COLO668 (cell line): Measurements from ENCODE around the gene SELENOV.

ENCODE experiments used
- DNase-seq: peaks from one replicate; lab custom pipeline; 2025; ENCODE audit not compliant: unreplicated experiment; lab: John Stamatoyannopoulos, UW

Gene SELENOV

DNA sequence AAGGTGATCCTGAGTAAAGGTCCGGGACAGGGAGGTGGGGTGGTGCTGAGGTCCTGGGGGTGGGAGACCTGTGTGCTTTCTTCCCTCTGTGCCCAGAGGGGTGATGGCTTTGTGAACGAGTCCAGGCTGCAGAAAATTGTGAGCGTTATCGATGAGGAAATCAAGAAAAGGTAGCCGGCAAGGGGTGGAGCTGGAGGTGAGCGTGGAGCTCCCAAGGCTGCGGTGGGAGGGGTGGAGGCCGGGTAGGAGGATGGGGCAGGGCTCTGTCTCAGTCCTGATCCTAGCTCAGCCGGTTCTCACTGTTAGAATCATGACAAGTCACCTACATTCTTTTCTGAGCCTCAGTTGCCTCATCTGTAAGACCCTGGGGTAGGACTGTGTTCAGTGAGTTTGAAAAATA lies 4.0 kb downstream of the SELENOV start:
- DNase-seq = no peak

DNA sequence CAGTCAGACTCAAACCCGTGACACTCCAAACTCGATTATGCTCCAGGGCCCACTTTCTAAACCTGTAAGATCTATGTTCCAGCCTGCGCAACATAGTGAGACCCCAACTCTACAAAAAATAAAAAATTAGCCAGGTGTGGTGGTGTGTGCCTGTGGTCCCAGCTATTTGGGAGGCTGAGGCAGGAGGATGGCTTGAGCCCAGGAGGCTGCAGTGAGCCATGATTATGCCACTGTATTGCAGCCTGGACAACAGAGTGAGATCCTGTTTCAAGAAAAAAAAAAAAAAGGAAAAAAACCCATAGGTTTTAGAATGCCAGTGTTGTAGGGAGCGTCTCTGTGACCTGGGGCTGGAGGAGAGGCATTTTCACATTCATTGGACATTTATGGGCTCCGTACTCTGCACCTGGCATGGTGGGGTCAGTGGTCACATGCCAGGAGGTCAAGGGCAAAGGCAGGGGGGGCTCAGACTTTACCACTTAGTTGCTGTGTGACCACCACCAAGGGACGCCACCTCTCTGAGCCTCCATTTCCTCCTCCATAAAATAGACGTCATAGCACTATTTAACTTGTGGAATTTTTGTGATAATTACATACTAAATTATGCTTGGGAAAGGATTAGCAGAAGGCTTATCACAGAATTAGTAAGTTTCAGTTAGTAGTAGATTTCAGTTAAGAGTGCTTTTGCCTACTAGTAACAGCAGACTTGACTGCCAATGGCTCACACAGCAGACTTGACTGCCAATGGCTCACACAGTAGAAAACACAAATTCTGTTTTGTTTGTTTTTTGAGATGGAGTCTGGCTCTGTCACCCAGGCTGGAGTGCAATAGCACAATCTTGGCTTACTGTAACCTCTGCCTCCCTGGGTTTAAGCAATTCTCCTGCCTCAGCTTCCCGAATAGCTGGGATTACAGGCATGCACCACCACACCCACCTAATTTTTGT lies 5.9 kb downstream of the SELENOV start:
- DNase-seq = no peak

DNA sequence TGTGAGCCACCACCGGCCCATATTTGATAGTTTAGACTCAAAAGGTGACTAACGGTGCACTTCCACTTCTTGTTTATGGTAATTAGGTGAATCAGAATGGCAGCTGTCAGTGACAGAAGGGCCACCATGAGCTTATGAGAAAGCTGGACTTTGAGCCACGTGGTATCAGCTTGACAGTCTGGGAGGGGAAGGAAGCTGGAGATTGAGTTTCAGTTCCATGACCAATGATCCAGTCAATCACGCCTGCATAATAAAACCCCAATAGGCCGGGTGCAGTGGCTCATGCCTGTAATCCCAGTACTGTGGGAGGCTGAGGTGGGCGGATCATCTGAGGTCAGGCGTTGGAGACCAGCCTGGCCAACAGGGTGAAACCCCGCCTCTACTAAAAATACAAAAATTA lies 9.6 kb downstream of the SELENOV start:
- no peak for DNase-seq

DNA sequence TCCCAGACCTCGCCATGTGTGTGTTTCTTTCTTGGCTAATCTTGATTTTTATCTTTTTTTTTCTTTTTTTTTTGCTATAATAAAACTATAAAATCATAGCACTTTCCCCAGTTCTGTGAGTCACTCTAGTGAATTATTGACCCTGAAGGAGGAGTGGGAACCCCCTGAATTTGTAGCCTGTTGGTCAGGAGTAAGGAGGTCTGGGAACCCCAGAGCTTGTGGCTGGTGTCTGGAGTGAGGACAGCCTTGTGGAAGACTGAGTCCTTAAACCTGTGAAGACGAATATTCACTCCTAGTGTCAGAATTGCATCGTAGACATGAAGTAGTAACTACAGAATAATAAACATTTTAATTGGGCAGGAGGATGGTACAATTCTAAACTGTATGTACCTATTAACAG lies 10.3 kb downstream of the SELENOV start:
- no peak for DNase-seq

DNA sequence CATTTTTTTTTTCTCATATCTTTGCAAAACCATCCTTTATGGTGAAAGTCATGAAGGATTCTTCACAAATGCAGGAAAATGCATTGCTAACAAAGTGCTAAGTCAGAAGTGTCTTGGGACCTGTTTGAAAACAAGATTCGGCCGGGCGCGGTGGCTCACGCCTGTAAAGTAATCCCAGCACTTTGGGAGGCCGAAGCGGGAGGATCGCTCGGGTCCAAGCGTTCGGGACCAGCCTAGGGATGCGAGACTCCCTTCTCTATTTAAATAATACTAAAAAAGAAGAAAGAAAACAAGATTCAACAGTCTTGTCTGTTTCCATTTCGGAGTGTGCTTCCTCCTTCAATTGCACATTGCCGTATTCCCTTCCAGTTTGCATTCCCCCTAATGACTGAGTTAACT lies 16.9 kb downstream of the SELENOV start:
- peak; percentile 15 for DNase-seq

DNA sequence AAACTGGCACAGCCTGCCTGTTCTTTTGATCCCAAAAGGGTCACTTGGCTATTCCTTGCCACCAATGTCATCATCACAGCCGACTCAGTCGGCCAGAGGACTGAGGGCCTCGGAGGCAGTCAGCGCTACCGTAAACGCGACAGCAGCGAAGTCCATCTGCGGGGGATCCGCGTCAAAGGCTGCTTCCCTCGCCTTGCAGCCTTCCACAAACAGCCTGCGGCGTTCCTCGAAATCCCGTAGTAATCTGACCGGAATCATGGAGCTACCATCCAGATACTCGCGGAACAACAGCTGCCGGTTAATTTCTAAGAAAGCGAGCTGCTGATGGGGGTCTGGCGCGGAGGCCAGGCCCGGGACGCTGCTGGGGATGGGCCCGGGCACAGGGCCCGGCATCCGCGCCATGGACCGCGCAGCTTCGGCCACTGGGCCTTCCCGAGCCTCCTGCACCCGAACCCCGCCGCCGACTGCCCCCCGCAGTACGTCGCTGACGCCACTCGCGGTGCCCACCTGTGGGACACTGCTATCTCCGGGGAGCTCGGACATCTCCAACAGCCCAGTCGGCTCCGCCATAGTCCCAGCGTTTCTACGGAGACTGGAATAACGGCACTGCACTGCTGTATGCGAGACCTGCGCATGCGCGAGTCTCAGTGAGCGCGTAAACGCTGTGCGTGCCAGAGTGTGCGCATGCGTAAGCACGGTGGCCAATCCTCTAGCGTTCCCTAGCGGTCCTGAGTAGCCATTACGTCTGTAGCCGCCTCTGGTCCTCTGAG lies 17.5 kb downstream of the SELENOV start, which contains the start of gene EID2B:
Gene EID2B, minus strand, starts transcription at position 620 of the 770 bp plus-strand sequence. Its CDS starts 50 bp downstream, at position 570.
- DNase-seq = peak; percentile 96

DNA sequence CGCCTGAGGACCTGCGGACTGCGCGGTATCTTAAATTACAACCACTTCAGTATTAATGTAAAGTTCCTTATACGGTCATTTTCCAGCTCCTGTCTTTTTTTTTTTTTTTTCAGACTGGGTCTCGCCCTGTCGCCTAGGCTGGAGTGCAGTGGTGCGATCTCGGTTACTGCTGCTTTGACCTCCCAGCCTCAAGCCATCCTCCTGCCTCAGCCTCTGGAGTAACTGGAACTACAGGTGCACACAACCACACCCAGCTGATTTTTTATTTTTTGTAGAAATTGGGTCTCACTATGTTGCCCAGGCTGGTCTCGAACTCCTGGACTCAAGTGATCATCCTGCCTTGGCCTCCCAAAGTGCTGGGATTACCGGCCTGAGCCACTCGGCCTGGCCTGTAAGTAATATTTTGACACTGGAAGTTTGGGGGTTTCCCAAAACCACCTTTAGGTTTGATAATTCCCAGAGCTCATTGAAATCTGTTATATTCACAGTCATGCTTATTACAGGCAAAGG lies 18.1 kb downstream of the SELENOV start:
- DNase-seq = no peak

DNA sequence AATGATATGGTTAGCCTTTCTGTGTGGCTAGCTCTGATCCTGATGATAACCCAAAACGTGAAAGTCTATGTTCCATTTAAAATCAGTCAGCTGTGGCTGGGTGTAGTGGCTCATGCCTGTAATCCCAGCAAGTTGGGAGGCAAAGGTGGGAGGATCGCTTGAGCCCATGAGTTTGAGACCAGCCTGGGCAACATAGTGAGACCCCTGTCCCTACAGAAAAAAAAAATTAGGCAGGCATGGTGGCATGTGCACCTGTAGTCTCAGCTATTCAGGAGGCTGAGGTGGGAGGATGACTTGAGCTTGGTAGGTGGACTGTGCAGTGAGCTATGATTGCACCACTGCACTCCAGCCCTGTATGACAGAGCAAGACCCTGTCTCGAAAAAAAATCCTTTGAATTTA lies 18.9 kb downstream of the SELENOV start:
- DNase-seq = no peak

DNA sequence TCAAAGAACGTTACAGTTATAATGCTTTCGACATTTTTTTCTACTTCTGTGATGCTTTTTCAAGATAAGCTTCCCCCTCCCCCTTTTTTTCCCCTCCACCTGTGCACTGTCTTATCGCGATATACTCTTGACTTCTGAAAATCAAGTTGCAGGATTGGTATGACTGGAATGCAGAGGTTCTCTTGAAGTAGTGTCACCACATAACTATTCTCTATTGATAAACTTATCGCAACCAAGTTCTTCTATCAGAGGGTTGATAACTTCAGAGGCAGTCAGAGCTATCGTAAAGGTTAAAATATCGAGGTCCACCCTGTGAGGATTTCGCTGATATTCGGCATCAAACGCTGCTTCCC lies 24.2 kb downstream of the SELENOV start:
- DNase-seq = no peak

DNA sequence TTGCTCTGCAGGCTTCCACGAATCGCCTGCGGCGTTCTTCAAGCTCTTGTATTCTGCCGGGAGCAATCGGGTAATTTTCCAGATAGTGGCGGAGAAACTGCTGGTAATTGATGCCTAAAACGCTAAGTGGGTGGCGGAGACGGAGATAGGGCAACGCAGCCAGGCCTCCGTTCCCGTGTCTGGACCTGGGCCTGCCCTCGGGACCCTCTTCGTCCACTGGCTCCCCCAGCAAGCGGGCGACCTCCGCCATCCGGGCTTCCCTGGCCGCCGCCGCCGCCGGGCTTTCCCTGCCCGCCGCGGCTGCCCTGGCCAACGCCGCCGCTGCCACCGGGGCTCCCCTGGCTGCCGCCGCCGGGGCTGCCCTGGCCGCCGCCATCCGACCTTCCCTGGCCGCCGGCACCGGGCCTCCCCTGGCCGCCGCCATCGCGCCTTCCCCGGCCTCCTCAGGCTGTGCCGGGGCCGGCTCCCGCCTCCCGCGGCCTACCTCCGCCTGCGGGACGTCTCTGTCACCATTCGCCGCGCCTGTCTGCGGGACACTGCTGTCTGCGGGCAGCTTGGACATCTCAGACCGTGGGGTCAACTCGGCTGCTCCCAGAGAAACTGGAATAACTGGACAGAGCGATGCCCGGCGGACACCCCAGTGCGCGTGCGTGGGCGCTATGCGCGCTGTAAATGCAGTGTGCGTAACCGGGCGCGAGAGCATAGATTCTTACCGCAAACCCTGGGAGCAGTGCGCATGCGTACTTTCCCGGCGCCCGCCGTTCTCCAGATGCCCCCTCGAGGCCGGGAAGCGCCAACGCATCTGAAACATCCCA lies 24.8 kb downstream of the SELENOV start, which contains the start of gene EID2:
Gene EID2, minus strand, starts transcription at position 644 of the 815 bp plus-strand sequence. Its CDS starts 82 bp downstream, at position 562.
- DNase-seq = peak; percentile 94

DNA sequence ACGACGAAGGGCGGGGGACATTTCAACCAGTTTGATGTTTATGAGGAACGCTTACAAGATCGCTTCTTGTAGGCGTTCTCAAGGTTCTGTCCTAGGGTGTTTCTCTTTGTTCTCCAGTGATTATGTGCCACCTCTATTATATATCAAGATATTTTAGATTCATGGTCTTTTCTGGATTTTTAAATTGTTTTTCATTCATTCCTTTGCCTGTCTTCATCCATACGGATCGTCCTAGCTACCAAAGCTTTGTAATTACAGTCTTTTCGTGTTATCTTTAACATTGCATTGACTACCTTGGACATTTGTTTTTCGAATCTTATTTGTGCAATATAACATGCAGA lies 25.4 kb downstream of the SELENOV start:
- no peak for DNase-seq

DNA sequence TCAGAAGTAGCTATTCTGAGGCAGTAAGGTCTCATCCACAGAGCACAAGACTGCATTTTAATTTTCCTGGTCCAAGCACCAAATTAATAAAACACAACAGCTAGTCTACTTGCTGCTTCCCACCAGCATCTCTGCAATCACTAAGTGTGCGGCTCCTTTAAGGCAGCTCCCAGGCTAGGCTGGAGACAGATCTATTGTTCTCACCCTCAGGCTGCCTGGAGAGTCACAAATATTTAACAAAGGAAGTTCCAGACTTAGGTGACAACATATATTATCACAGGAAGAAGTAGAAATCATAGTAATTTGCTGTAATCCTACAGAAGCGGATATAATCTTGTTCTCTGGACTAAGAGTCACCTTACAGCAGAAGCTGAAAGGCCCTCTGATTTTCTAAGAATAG lies 27.3 kb downstream of the SELENOV start:
- DNase-seq = no peak

DNA sequence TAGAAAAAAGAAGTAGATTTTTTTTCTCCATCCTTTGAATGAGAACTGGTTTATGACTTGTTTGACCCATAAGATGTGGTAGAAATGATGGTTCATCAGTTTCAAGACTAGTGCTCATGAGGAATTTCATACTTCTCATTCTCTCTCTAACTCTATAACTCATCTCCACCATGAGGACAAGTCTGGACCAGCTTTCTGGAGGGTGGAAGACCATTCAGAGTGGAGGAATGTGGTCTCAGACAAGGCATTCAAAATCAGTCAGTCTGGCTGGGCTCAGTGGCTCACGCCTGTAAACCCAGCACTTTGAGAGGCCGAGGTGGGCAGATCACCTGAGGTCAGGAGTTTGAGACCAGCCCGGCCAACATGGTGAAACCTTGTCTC lies 28.5 kb downstream of the SELENOV start:
- no peak for DNase-seq

DNA sequence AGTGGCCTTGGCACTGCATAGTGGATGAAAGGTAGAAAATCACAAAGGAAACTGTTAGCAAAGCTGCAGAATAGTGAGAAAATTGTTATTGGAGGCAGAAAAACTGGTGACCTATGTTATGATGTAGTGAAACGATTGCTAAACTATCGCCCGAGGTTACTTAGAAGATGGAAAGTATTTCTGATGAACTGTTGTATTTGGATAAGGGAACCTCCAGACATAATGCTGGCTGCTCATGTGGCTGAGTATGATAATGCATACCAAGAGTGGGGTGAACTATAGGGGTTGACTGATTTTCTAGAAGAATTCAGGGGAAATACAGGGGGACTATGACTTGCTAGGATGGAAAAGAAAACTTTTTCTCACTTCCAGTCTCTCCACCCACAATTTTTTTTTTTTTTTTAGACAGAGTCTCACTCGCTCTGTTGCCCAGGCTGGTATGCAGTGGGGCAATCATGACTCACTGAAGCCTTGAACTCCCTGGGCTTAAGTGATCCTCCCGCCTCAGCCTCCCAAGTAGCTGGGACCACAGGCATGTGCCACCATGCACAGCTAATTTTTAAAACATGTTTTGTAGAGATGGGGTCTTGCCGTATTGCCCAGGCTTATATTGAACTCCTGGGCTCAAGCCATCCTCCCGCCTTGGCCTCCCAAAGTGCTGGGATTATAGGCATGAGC lies 29.4 kb downstream of the SELENOV start:
- no peak for DNase-seq

DNA sequence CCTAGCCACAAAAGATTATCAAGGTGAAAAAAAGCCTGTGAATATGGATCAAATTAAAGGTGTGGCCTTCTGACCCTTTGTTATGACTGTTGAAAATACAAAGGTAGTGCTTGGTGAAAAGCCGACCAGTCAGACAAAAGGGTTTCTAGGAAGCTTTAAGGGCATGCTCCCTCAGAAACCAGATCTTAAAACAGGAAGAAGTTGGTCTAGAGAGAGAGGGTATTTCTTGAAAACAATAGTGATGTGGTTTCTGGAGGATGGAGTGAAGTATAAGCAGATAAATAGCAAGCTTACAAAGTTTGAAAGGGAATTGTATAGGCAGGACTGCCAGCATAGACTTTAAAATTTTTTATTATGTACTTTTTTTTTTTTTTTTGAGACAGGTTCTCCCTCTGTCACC lies 30.0 kb downstream of the SELENOV start:
- no peak for DNase-seq

DNA sequence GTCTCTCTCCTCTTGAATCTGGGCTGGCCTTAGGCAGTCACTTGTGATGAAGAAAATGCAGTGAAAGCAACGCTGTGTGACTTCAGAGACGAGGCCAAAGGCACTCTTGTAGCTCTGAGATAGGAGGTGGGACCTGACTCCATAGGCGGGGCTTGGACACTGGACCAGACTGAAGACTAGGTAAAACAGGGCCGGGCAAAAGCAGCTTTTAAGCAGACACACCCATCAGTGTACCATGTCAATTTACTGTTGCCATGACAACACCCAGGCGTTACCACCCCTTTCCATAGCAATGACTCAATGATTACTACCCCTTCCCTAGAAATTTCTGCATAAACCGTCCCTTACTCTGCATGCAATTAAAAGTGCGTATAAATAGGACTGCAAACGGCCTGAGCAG lies 31.7 kb downstream of the SELENOV start:
- DNase-seq = no peak

DNA sequence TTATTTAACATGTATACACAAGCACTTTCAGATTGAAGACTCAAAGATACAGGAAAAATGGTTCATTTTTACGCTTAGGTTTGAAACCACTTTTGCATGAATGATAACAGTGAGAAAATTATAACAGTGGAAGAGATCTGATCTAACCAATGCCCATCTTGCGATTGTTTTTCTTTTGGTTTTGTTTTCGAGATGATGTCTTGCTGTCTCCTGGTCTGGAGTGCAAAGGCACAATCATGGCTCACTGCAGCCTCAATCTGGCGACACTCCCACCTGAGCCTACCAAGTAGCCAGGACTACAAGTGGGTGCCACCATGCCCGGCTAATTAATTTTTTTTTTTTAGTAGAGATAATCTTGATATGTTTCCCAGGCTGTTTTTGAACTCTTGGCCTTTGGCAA lies 35.3 kb downstream of the SELENOV start:
- DNase-seq = no peak

DNA sequence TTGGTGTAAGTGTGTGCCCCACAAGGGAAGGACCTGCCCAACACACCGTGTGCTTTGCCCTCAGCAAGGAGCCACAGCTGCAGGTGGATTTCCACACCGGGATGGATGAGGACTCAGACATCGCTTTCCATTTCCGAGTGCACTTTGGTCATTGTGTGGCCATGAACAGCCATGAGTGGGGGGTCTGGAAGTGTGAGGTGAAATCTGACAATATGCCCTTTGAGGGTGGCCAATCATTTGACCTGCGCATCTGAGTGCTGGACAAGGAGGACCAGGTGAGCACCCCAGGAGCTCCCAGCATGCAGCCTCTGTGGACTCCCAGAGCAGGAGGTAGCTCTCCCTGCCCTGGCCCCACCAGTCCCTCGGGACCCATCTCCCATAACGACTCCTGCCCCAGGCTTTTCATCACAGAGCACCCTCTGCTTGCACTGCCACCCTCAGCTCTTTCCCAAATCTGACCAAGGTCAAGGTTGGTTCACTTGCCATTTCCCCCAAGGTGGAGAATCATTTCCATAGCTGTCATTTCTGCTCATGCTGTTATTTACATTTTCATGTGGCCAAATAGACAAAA lies 38.2 kb downstream of the SELENOV start:
- no peak for DNase-seq

DNA sequence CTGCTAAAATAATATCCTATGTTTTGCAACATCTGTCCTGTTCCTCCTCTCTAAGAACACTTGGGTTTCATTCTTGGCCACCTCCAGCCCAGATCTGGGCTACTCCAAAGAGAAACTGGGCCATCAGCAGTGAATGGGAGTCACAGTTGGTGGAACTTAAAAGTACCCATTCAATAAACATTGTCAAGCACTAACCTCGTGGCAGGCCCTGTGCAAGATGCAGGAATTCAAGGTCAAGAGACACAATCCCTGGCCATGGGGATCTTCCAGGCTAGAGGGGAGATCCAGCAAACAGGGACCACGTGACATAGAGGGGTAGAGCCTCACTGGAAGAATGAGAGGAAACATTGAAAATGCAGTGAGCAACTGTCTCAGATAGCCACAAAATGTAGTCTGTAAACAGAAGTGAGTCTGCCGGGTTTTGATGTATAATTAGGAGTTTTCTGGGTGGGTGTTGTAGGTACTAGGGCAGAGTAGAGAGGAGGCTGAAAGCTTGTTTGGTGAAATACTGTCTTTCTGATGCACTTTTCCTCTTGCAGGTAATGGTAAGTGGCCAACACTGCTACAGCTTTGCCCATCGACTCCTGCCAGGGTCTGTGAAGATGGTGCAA lies 39.9 kb downstream of the SELENOV start:
- no peak for DNase-seq

DNA sequence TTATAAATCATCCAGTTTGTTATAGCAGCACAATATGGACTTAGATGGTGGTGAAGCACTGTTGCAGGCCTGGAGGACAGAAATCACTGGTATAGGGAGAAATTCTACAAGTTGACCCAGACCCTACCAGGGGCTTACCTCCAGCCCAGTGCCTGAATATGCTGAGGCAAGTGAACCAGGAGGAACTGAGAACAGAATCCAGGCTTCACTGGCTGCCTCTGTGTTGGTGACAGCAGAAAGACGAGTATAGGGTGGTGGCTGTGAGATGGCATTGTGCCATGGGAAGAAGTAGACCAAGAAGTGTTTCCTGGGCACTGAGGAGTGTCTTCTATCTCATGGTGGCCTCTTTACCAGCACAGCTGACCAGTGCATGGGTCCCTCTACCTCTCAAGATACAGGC lies 40.9 kb downstream of the SELENOV start:
- DNase-seq = no peak
